Heart left ventricle (tissue), 16 donors: ENCODE measurements around the gene IGFBP6. TPM values are rescaled to one million over a fixed set of nuclear protein-coding genes. Genes with fewer than 3 reads are reported as not detected.
A peak's percentile ranks its signal among the peaks of the same experiment; 100 is the strongest.

ENCODE experiments used
- ATAC-seq, 4 donors: fragments of 200-7000 bp; cut with Tn5 transposase; one replicate each; pipeline ENCODE4 v1.9.1; 2020 to 2022; ENCODE audit warnings: moderate library complexity in 4 of 4, mild to moderate bottlenecking in 3 of 4, moderate number of reproducible peaks in 1 of 4
- DNase-seq, 5 donors: peaks; one replicate each; pipeline ENCODE4 v3.0.0-alpha.2; 2020
- H3K27ac ChIP-seq, 12 donors: fragments of 200-600 bp; sonication (generic) in 4 of 12; one replicate each; pipeline versions ENCODE4 v1.5.0 to v1.8.0; 2016 to 2022; ENCODE audit warnings: mild to moderate bottlenecking in 2 of 12
- H3K27me3 ChIP-seq, 9 donors: fragments of 200-600 bp; sonication (generic) in 2 of 9; one replicate each; pipeline versions ENCODE4 v1.5.1 to v1.8.0; 2016 to 2022; ENCODE audit warnings: mild to moderate bottlenecking in 3 of 9
- H3K36me3 ChIP-seq, 9 donors: fragments of 200-600 bp; sonication (generic) in 2 of 9; one replicate each; pipeline versions ENCODE4 v1.5.0 to v1.8.0; 2018 to 2022; ENCODE audit warnings: mild to moderate bottlenecking in 2 of 9
- H3K4me1 ChIP-seq, 12 donors: fragments of 200-600 bp; sonication (generic) in 4 of 12; one replicate each; pipeline versions ENCODE4 v1.5.0 to v1.8.0; 2016 to 2022; ENCODE audit warnings: mild to moderate bottlenecking in 3 of 12
- H3K4me3 ChIP-seq, 12 donors: fragments of 200-600 bp; sonication (generic) in 4 of 12; one replicate each; pipeline versions ENCODE4 v1.5.0 to v1.8.0; 2017 to 2022; ENCODE audit warnings: mild to moderate bottlenecking in 9 of 12, moderate library complexity in 4 of 12
- H3K9me3 ChIP-seq, 12 donors: fragments of 200-600 bp; sonication (generic) in 4 of 12; one replicate each; pipeline versions ENCODE4 v1.5.0 to v1.8.0; 2016 to 2022; ENCODE audit warnings: mild to moderate bottlenecking in 1 of 12
- POLR2A ChIP-seq, 2 donors: fragments of 450-650 bp; IDR thresholded peaks; one replicate each; pipeline ENCODE4 v1.6.1; 2017; ENCODE audit warnings: antibody characterized with exemption in 2 of 2, mild to moderate bottlenecking in 2 of 2, moderate library complexity in 2 of 2
- WGBS, 4 donors: extraction: QIAGEN DNeasy Blood & Tissue Kit in 2 of 4; methylation state at CpG; one replicate each; pipeline versions ENCODE4 v1.1.5 to v1.1.7; 2013 to 2018; 5-methylcytosine and 5-hydroxymethylcytosine counted together
- intact Hi-C, 10 donors: fragments of 100-400 bp; cut with DNase I; formaldehyde crosslinking; loops; one replicate each; pipeline versions ENCODE4 v1.11.1 to v1.14.2; 2022
- polyA plus RNA-seq, 2 donors: library from polyadenylated mRNA; stranded (reverse); fragments of 200-250 nt; gene quantifications; one replicate each; pipeline ENCODE4 v1.2.3, GENCODE V29; 2013
- total RNA-seq, 9 donors: library from RNA; depleted of rRNA in 2 of 9; stranded (reverse); fragments of >200 nt in 2 of 9; fragmentation: NEBNext Ultra II Directional in 3 of 9; extraction: Animal tissue kit (Norgen Biotek cat#: 25700) in 3 of 9; gene quantifications; one replicate each; pipeline versions ENCODE4 v1.1.0 to v1.2.4, GENCODE V29; 2016 to 2023
- TF ChIP-seq, protein P1 (sequence below), 12 donors: fragments of 200-600 bp; sonication (generic) in 4 of 12; IDR thresholded peaks; one replicate each; pipeline versions ENCODE4 v1.5.0 to v1.8.0; 2018 to 2022; ENCODE audit warnings: antibody characterized with exemption in 12 of 12, mild to moderate bottlenecking in 5 of 12
- donor health status: ischemic (EF 13 %, LVEDD 7.1; RV severe dilation, severe dysfunction).
- donor health status: healthy with polysubstance abuse.
- donor health status: DM: no; HTN: yes; CAD: no.
- donor health status: DM: no; HTN: no; CAD: no.
- donor health status: ischemic (EF 25% LVEDD 6.9; RV normal size, moderate dysfunction).
- donor health status: ischemic (EF 25% LVEDD 5.7; RV mildly dilated, moderate dysfunction).
- donor health status: healthy.
- donor health status: DM: yes; HTN: yes; CAD: no.
- donor health status: ischemic (EF 35%, LVEDD 5.7; RV mildly dilated, moderate dysfunction).
- donor health status: nonischemic (EF 11% LVEDD 7.7; RV severe dilation, severe dysfunction).
- donor health status: DM: yes; HTN: yes; CAD: no.
- donor health status: PGD.
- donor health status: ischemic (EF 29% LVEDD 5.4; RV normal size, mild dysfunction).
- donor health status: nonischemic (EF 23%, LVEDD 6.1; RV moderate dilation, normal function).

Gene IGFBP6
- total and polyA plus RNA-seq, 11 donors: 18.3 to 132 (median 42.6) TPM

DNA sequence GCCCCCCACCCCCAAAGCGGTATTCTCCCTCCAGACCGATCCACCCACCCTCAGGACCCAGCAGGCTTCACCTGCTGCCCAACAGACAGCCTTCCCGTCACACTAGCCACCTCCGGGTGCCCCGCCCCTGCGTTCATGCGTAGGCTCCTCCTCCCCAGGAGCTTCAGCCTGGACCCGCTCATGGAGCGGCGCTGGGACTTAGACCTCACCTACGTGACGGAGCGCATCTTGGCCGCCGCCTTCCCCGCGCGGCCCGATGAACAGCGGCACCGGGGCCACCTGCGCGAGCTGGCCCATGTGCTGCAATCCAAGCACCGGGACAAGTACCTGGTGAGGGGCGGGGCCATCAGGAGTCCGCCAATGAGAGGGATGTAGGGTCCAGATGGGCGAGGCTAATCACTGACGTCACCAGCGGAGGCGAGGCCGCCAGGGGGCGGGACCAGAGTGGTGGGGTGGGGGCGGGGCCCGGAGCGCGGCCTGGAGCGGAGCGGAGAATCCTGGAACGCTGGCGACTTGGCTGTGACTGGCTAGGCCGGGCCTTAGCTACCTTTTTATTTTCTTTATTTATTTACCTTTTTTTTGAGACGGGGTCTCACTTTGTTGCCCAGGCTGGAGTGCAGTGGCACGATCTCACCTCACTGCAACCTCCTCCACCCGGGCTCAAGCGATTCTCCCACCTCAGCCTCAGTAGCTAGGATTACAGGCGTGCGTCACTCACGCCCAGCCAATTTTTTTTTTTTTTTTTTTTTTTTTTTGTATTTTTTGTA, 43.2 kb upstream of the IGFBP6 start:
- TF ChIP-seq POLR2A (IDR thresholded peaks at IDR 0.05): no peak
- TF ChIP-seq, protein P1, sequence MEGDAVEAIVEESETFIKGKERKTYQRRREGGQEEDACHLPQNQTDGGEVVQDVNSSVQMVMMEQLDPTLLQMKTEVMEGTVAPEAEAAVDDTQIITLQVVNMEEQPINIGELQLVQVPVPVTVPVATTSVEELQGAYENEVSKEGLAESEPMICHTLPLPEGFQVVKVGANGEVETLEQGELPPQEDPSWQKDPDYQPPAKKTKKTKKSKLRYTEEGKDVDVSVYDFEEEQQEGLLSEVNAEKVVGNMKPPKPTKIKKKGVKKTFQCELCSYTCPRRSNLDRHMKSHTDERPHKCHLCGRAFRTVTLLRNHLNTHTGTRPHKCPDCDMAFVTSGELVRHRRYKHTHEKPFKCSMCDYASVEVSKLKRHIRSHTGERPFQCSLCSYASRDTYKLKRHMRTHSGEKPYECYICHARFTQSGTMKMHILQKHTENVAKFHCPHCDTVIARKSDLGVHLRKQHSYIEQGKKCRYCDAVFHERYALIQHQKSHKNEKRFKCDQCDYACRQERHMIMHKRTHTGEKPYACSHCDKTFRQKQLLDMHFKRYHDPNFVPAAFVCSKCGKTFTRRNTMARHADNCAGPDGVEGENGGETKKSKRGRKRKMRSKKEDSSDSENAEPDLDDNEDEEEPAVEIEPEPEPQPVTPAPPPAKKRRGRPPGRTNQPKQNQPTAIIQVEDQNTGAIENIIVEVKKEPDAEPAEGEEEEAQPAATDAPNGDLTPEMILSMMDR (IDR thresholded peaks at IDR 0.05): no peak
- Histone ChIP-seq H3K4me3 (peak overlapping the region; percentile 5 to 81 (median 72)), H3K27me3 (no peaks in the 10 kb centered on the region), H3K36me3 (peaks cover 0 to 64% (median 48%) of the 10 kb centered on the region in 9 donors), H3K4me1 (peaks cover 7 to 84% (median 51%) of the 10 kb centered on the region in 12 donors), H3K27ac (peak overlapping the region; percentile 14 to 100 (median 98)), H3K9me3 (no peaks in the 10 kb centered on the region)
- intact Hi-C loops: loop anchor here in 1 of 10 donors (5.0 kb wide), 1 partner anchor 43 kb away; the partner anchor contains the start of gene IGFBP6
- DNase-seq (peak; percentile 92 to 95 (median 95)), ATAC-seq (peak; percentile 45 to 70 (median 70))
- 12 to 18% (median 15%) methylated on average over 31 to 48 of the region's 48 CpGs for WGBS, 4 donors

DNA sequence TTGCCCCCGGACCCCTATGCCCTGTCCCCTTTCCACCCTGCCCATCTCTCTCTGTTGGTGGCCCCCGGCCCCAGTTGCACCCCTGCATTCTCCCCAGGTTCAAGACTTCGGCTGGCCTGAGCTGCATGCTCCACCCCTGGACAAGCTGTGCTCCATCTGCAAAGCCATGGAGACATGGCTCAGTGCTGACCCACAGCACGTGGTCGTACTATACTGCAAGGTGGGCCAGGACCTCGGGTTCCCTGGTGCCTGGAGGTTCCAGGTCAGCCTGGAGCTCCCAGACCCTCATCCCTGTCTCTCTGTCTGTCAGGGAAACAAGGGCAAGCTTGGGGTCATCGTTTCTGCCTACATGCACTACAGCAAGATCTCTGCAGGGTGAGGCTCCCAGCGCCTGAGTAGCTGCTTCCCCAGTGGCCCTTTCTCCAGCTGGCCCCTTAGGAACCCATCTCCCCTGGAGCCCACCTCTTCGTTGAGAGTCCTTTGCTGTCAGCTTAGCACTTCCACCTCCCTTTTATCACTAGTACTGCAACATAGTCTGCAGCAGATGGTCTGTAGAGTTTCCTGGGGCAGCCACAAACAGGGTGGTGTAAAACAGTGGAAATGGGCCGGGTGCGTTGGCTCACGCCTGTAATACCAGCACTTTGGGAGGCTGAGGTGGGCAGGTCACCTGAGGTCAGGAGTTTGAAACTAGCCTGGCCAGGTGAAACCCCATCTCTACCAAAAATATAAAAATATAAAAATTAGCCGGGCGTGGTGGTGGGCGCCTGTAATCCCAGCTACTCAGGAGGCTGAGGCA, 41.8 kb upstream of the IGFBP6 start:
- H3K27me3 ChIP-seq: no peaks in the 10 kb centered on the region
- H3K9me3 ChIP-seq: no peaks in the 10 kb centered on the region
- WGBS, 4 donors: 81 to 90% (median 84%) methylated on average over 14 to 15 of the region's 15 CpGs
- DNase-seq: peak in 1 of 5 donors; percentile 20
- H3K4me3 ChIP-seq: no peak overlapping the region
- ATAC-seq: no peak
- TF ChIP-seq POLR2A (IDR thresholded peaks at IDR 0.05): no peak
- TF ChIP-seq, protein P1 (IDR thresholded peaks at IDR 0.05): no peak
- peaks cover 7 to 92% (median 59%) of the 10 kb centered on the region in 12 donors for H3K4me1 ChIP-seq
- peak overlapping the region in 9 of 12 donors; percentile 37 to 100 (median 98) for H3K27ac ChIP-seq
- intact Hi-C loops: no loop called here
- H3K36me3 ChIP-seq: peaks cover 0 to 78% (median 62%) of the 10 kb centered on the region in 9 donors

DNA sequence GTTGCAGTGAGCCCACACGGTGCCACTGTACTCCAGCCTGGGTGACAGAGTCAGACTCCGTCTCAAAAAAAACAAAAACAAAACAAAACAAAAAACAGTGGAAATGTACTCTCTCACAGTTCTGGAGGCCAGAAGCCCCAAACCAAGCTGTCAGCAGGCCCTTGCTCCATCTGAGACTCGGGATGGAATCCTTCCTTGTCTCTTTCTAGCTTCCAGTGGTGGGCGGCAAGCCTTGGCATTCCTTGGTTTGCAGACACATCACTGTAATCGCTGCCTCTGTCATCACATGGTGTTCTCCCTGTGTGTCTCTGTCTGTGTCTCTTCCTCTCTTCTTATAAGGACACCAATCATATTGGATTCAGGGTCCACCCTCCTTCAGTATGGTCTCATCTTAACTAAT, 41.2 kb upstream of the IGFBP6 start:
- ATAC-seq (no peak), DNase-seq (no peak)
- Histone ChIP-seq H3K4me3 (no peak overlapping the region), H3K27ac (peak overlapping the region in 2 of 12 donors; percentile 37 to 96), H3K9me3 (no peaks in the 10 kb centered on the region), H3K36me3 (peaks cover 0 to 84% (median 68%) of the 10 kb centered on the region in 9 donors), H3K4me1 (peaks cover 7 to 92% (median 61%) of the 10 kb centered on the region in 12 donors), H3K27me3 (no peaks in the 10 kb centered on the region)
- no peak for TF ChIP-seq POLR2A (IDR thresholded peaks at IDR 0.05)
- TF ChIP-seq, protein P1 (IDR thresholded peaks at IDR 0.05): no peak
- WGBS, 4 donors: 79 to 87% (median 82%) methylated on average over 5 of the region's 5 CpGs
- intact Hi-C loops: no loop called here

DNA sequence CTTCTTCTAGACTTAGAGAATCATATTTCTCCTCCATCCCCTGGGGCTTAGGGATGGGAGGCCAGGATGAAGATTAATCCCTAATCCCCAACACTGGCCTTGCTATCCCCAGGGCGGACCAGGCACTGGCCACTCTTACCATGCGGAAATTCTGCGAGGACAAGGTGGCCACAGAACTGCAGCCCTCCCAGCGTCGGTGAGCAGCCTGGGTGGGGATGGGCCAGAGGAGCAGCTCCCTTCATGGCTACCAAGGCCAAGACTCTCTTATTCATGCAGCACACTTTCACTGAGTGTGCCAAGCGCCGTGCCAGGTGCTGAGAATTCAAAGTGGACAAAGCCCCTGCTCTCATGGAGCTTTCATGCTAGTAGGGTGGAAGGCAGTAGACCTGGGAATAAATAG, 40.6 kb upstream of the IGFBP6 start:
- no peak overlapping the region for H3K4me3 ChIP-seq
- H3K36me3 ChIP-seq: peaks cover 0 to 87% (median 74%) of the 10 kb centered on the region in 9 donors
- no peaks in the 10 kb centered on the region for H3K9me3 ChIP-seq
- intact Hi-C loops: no loop called here
- ATAC-seq (no peak), DNase-seq (peak in 1 of 5 donors; percentile 24)
- H3K27me3 ChIP-seq: no peaks in the 10 kb centered on the region
- no peak for TF ChIP-seq POLR2A (IDR thresholded peaks at IDR 0.05)
- TF ChIP-seq, protein P1 (IDR thresholded peaks at IDR 0.05): no peak
- no peak overlapping the region for H3K27ac ChIP-seq
- H3K4me1 ChIP-seq: peaks cover 7 to 92% (median 61%) of the 10 kb centered on the region in 12 donors
- 91 to 94% (median 91%) methylated on average over 6 to 7 of the region's 7 CpGs for WGBS, 4 donors
